Activated naive CD8-positive, alpha-beta T cell treated with anti-CD3 and anti-CD28 coated beads, Interleukin-2, amount 10 ng/mL, durations not matched to agents 7 days and 5 days (primary cell): ENCODE data around the gene MSH2. TPM values are rescaled to one million over a fixed set of nuclear protein-coding genes. Genes with fewer than 3 reads are reported as not detected.

Experiments
- ATAC-seq: fragments of 150-1000 bp; cut with Tn5 transposase; one replicate; pipeline ENCODE4 v1.10.0; 2021; ENCODE audit warnings: low read depth, moderate library complexity
- POLR2A ChIA-PET: fragments of 350-600 bp; sonication (Branson Sonifier 250); formaldehyde crosslinking; loops from one replicate; lab custom pipeline; 2021; ENCODE audit warnings: antibody characterized with exemption; lab: Charles Lee
- DNase-seq: peaks from one replicate; pipeline ENCODE4 v3.0.0; 2021
- H3K27ac Mint-ChIP-seq: one replicate; pipeline ENCODE4 v1.8.0; 2022; ENCODE audit warnings: mild to moderate bottlenecking, mixed read lengths
- H3K27me3 Mint-ChIP-seq: one replicate; pipeline ENCODE4 v1.8.0; 2022; ENCODE audit warnings: mild to moderate bottlenecking, moderate library complexity, mixed read lengths
- H3K36me3 Mint-ChIP-seq: one replicate; pipeline ENCODE4 v1.8.0; 2021; ENCODE audit warnings: mild to moderate bottlenecking, mixed read lengths
- H3K4me1 Mint-ChIP-seq: one replicate; pipeline ENCODE4 v1.8.0; 2021; ENCODE audit warnings: mixed read lengths
- H3K4me3 Mint-ChIP-seq: one replicate; pipeline ENCODE4 v1.8.0; 2022; ENCODE audit warnings: mild to moderate bottlenecking, moderate library complexity, mixed read lengths
- H3K9me3 Mint-ChIP-seq: one replicate; pipeline ENCODE4 v1.8.0; 2021; ENCODE audit warnings: mixed read lengths
- total RNA-seq, 2 experiments: library from RNA; stranded (reverse); gene quantifications; one replicate each; pipeline ENCODE4 v1.2.3, GENCODE V29; 2021

MSH2 gene
- total RNA-seq, 2 experiments from 2014 or later = 43.9 to 46.8 TPM

DNA sequence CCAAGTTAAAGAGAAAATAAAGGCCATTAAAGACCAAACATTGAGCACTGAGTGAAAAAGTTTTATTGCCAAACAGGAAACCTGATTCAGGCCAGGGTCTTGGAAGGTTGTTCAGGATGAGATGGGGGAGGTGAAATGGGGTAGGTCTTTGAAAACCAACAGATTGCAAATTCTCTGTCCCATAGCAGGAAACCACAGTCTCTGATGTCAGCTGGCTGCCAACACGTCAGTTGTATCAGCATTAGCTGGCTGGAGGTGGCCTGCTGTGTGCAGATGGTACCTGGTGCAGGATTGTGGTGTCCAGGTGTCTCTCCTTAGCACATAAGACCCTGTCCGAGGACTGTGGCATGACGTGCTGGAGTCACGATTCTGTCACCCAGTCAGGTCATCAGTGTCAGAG lies 106.3 kb downstream of the MSH2 start:
- H3K27ac Mint-ChIP-seq = no peak overlapping the region
- peaks cover 18% of the 10 kb centered on the region for H3K9me3 Mint-ChIP-seq
- no peaks in the 10 kb centered on the region for H3K27me3 Mint-ChIP-seq
- peak overlapping the region; percentile 13 for H3K4me3 Mint-ChIP-seq
- ATAC-seq (peak; percentile 46), DNase-seq (no peak)
- POLR2A ChIA-PET = interaction anchor here (1.5 kb wide), 1 partner anchor 11 kb away, joined by 5 read pairs; no protein-coding TSS in a partner anchor
- H3K36me3 Mint-ChIP-seq = peaks cover 11% of the 10 kb centered on the region
- H3K4me1 Mint-ChIP-seq = peaks cover 17% of the 10 kb centered on the region

DNA sequence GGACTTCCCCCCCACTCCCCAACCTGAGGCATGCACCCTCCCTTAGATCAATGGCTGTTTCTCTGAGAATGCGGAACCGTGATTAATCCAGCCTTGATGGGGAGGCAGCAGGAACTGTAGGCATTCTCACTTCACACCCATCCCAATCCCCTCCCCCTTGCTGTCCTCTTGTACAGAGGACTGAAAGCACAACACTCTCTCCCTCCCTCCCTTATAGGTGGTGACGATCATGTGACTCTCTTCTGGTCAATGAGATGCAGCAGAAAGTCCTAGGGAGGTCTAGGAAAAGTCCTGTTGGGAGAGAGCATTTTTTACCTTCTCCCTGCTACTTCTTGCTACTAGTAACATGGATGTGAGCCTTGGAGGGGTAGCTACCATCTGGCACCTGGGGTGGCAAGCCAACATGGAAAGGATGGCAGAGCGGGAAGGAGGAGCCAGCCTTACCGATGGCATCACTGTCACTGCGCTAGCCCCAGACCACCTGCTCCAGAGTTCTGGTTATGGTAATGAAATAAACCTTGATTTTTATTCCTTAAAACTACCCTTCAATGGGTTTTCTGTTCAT lies 106.9 kb downstream of the MSH2 start:
- Mint-ChIP-seq H3K27ac (no peak overlapping the region), H3K36me3 (peaks cover 9% of the 10 kb centered on the region), H3K4me1 (peaks cover 17% of the 10 kb centered on the region), H3K9me3 (peaks cover 16% of the 10 kb centered on the region), H3K4me3 (no peak overlapping the region), H3K27me3 (no peaks in the 10 kb centered on the region)
- ATAC-seq (no peak), DNase-seq (no peak)
- POLR2A ChIA-PET = interaction anchor here (0.6 to 1.5 kb wide), 2 partner anchors 11 to 167 kb away, joined by 5 to 7 read pairs; no protein-coding TSS in a partner anchor

DNA sequence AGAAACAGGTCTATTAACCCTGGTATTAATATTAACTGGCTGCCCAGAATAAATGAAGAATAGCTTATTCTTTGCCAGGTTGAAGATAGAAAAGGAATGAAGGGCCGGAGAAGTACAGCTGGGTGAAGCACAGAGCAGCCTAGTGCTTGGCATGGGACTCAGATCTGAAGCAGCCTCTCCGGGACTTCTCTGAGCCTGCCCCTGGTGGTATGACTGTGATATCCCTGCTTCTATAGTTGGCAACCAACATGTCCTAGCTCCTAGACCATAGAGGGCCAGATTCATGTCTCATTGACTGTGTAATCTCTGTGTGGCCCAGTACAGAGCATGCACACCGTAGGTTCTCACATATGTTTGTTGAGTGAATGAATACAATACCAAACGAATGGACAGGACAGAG lies 107.8 kb downstream of the MSH2 start:
- POLR2A ChIA-PET = interaction anchor here (0.6 kb wide), 1 partner anchor 166 kb away, joined by 7 read pairs; no protein-coding TSS in a partner anchor
- H3K27me3 Mint-ChIP-seq = no peaks in the 10 kb centered on the region
- H3K9me3 Mint-ChIP-seq = peaks cover 12% of the 10 kb centered on the region
- peaks cover 4% of the 10 kb centered on the region for H3K36me3 Mint-ChIP-seq
- H3K27ac Mint-ChIP-seq = no peak overlapping the region
- no peak overlapping the region for H3K4me3 Mint-ChIP-seq
- no peak for DNase-seq
- peaks cover 17% of the 10 kb centered on the region for H3K4me1 Mint-ChIP-seq
- no peak for ATAC-seq

DNA sequence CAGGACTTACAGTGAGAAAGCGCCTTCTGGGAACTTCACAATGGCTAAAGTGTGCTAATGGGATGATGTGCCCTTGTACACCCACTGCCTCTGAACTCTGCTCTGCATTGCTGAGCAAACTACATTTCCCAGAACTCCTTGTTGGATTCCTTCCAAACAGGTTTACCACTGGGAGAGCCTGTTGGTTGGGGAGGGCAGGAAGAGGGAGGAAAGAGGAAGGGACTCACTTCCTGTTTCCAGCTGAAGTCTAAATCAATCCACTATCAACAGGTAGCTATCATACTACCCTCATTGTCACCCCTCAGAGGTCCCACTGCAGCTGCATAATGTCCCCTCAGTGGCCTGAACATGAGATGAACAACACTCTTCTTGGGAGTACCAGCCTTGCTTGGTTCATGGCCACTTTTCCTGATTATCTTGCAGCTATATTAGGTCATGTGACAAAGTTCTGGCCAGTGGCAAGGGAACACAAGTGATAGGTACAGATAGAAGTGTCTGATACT lies 109.7 kb downstream of the MSH2 start:
- Mint-ChIP-seq H3K36me3 (peaks cover 3% of the 10 kb centered on the region), H3K9me3 (peaks cover 5% of the 10 kb centered on the region), H3K27ac (no peak overlapping the region), H3K4me1 (peaks cover 17% of the 10 kb centered on the region), H3K27me3 (no peaks in the 10 kb centered on the region), H3K4me3 (no peak overlapping the region)
- POLR2A ChIA-PET = interaction anchor here (2.1 kb wide), 1 partner anchor 9 kb away, joined by 9 read pairs; no protein-coding TSS in a partner anchor
- ATAC-seq (no peak), DNase-seq (no peak)

DNA sequence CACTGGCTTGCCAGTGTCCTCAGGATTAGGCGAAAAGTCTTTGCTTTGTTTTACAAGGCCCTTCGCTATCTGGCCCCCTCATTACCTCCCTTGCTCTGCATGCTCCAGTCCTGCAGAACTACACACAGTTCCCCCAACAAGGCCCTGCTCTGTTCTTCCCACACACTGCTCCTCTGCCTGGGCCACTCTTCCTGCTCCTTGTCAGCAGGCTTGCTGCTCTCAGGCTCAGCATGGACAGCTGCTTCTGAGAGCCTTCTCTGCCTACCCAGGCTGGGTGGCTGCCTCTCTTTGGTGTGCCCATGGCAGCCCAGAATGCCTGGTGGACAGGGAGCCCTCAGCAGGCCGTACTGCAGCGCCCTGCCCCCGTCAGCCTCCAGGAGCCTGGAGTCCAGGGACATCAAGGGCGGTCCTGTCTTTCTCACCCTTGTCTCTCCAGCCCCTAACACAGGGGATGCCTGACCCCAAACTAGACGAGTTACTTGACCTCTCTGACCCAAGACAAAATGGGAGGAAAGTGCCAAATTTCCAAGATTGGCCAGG lies 111.1 kb downstream of the MSH2 start:
- no peak for DNase-seq
- Mint-ChIP-seq H3K36me3 (peaks cover 3% of the 10 kb centered on the region), H3K4me3 (no peak overlapping the region), H3K27me3 (no peaks in the 10 kb centered on the region), H3K4me1 (peaks cover 19% of the 10 kb centered on the region), H3K9me3 (peaks cover 2% of the 10 kb centered on the region), H3K27ac (no peak overlapping the region)
- no peak for ATAC-seq
- POLR2A ChIA-PET = no interaction called here

DNA sequence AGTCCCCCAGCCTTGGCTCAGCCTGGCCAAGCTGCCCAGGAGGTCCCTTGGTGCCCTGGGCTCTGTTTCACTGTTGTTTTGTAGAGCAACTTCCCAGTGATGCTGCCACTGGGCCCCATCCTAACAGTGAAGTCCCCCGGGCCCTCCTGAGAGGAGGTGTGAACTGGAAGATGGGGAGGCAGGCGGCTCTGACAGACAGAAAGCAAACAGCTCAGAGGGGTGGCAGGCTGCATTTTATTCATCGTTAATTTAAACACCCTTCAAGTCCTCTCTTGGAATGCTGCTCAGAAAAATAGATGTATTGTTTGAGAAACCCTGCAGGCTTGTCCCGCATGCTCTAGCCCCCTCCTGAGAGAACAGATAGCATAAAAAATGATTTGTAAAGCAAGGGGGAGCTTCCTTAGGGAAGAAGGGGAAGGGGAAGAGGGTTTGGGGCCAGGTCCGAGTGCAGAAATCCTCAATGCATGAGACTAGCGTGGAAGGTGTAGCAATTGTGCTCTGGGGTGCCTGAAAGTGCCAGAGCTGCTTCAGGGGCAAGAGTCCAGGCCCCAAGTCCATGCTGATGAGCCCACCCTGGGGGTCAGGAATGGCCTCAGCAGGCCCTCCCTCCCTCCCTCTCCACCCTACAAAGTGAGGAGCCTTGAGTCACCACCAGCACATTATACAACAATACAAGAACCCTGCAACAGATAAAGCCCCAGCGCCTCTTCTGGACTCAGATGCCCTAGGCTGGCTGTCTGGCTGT lies 113.6 kb downstream of the MSH2 start:
- peaks cover 28% of the 10 kb centered on the region for H3K4me1 Mint-ChIP-seq
- H3K27ac Mint-ChIP-seq = no peak overlapping the region
- H3K27me3 Mint-ChIP-seq = no peaks in the 10 kb centered on the region
- DNase-seq = no peak
- peaks cover 3% of the 10 kb centered on the region for H3K36me3 Mint-ChIP-seq
- H3K4me3 Mint-ChIP-seq = no peak overlapping the region
- POLR2A ChIA-PET = no interaction called here
- ATAC-seq = no peak
- H3K9me3 Mint-ChIP-seq = no peaks in the 10 kb centered on the region

DNA sequence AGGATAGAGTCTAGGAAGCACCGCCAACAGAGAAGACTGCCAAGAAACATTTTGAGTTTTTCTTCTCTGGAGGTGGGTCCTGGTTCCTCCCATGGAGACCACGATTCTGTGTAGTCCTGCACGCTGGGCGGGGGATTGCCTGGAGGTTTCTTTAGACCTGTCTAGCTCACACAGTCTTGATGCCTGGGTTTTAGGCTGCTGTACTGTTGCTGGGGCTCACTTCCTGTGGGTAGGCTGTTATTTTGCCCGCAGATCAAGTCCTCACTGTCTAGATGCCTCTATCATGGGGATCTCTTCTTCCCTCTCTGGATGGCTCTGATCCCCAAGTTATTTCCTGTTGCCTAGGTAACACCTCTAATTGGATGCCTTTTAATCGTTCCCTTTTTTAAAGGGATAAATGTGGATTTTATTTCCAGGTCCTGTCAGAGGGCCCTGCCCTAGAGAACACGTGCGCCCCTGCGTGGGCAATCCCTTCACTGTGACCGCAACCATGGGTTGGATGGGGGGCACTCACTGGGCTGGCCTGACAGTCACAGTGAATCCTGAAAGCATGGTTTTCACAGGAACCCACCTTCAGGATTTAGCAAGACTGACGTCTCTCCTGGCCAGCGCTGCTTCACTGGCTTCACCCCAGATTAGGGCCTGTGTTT lies 115.7 kb downstream of the MSH2 start:
- Mint-ChIP-seq H3K9me3 (no peaks in the 10 kb centered on the region), H3K27me3 (no peaks in the 10 kb centered on the region), H3K27ac (no peak overlapping the region), H3K36me3 (no peaks in the 10 kb centered on the region), H3K4me3 (no peak overlapping the region), H3K4me1 (peaks cover 32% of the 10 kb centered on the region)
- POLR2A ChIA-PET = interaction anchor here (3.1 kb wide), 1 partner anchor 17 kb away, joined by 22 read pairs; no protein-coding TSS in a partner anchor
- ATAC-seq (no peak), DNase-seq (no peak)

DNA sequence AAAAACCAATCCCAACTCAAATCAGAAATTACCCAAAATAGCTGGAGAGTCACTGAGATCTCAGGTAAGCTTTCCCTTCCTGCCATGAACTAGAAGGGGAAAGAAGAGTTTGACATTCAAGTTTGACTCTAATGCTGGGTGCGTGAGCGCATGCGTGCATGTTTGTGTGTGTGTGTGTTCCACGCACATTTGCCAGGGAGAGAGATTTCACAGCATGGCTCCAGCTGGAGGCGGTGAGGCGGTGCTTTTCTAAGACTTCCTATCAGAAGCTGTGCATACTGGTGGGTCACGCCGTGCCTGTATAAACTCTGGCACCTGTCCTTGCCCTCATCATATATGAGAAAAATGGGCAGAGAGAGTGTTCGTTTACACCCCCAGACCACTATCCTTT lies 116.2 kb downstream of the MSH2 start:
- POLR2A ChIA-PET = interaction anchor here (3.1 kb wide), 1 partner anchor 18 kb away, joined by 22 read pairs; no protein-coding TSS in a partner anchor
- DNase-seq (no peak), ATAC-seq (no peak)
- H3K4me1 Mint-ChIP-seq = peaks cover 30% of the 10 kb centered on the region
- no peak overlapping the region for H3K4me3 Mint-ChIP-seq
- no peaks in the 10 kb centered on the region for H3K36me3 Mint-ChIP-seq
- H3K27me3 Mint-ChIP-seq = peaks cover 2% of the 10 kb centered on the region
- H3K9me3 Mint-ChIP-seq = no peaks in the 10 kb centered on the region
- no peak overlapping the region for H3K27ac Mint-ChIP-seq

DNA sequence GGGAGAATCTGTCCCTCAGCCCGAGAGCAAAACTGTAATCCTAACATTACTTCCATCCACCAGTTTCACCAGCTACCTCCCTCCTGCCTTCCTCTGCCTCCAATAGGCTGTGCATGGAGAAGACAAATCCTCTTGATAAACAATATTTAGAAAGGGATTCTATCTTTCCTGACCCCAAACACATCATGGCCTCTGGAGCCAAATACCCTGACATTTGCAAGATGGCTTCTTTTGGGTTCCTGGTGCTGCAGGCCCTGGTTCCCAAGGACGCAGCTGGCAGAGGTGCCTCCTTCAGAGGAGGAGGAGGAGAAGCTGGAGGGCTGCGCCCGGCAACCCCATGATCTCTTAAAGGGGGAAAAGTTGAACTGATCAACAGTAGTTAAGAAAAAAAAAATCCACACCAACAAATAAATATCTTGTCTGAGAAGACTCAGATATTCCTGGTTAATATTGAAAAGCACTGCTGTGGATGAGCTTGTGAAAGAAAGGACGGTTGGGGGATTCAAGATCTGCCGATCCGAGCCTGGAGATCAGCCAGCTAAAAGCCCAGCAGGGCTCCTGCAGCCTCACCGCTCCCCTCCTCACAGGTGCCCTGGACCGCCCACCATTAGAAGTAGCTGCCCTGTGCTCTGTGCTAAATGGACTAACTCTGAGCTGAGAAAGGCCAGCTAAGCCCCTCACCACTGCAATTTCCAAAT lies 116.8 kb downstream of the MSH2 start:
- no peak for ATAC-seq

DNA sequence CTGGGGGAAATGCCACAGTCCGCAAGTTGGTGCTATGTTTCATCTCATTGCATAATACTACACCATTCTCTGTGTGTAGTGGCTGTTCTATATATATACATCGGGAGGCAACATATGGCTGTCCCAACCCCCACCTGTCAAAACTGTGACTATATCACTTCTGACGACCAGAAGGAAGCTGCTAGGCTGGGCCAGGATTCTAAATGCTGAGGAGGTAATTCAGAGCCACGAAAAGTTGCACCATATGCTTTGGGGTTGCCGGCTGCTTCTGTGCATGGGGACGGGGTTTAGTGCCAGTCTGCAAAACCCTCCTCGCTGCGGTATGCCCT lies 117.3 kb downstream of the MSH2 start:
- POLR2A ChIA-PET = interaction anchor here (0.9 to 3.1 kb wide), 7 partner anchors 8 to 577 kb away, joined by 3 to 22 read pairs (median 4); no protein-coding TSS in a partner anchor
- Mint-ChIP-seq H3K9me3 (no peaks in the 10 kb centered on the region), H3K36me3 (no peaks in the 10 kb centered on the region), H3K4me1 (peaks cover 30% of the 10 kb centered on the region), H3K4me3 (peak overlapping the region; percentile 92), H3K27me3 (peaks cover 2% of the 10 kb centered on the region), H3K27ac (peak overlapping the region; percentile 76)
- ATAC-seq = no peak
- no peak for DNase-seq

More for the DNA sequence above, 116.8 kb downstream of the MSH2 start:
- Mint-ChIP-seq H3K27ac (peak overlapping the region; percentile 76), H3K4me1 (peaks cover 30% of the 10 kb centered on the region), H3K27me3 (peaks cover 2% of the 10 kb centered on the region), H3K4me3 (peak overlapping the region; percentile 92), H3K9me3 (no peaks in the 10 kb centered on the region), H3K36me3 (no peaks in the 10 kb centered on the region)
- POLR2A ChIA-PET = interaction anchor here (0.9 to 3.1 kb wide), 6 partner anchors 11 to 576 kb away, joined by 3 to 22 read pairs (median 4); no protein-coding TSS in a partner anchor
- DNase-seq = no peak

DNA sequence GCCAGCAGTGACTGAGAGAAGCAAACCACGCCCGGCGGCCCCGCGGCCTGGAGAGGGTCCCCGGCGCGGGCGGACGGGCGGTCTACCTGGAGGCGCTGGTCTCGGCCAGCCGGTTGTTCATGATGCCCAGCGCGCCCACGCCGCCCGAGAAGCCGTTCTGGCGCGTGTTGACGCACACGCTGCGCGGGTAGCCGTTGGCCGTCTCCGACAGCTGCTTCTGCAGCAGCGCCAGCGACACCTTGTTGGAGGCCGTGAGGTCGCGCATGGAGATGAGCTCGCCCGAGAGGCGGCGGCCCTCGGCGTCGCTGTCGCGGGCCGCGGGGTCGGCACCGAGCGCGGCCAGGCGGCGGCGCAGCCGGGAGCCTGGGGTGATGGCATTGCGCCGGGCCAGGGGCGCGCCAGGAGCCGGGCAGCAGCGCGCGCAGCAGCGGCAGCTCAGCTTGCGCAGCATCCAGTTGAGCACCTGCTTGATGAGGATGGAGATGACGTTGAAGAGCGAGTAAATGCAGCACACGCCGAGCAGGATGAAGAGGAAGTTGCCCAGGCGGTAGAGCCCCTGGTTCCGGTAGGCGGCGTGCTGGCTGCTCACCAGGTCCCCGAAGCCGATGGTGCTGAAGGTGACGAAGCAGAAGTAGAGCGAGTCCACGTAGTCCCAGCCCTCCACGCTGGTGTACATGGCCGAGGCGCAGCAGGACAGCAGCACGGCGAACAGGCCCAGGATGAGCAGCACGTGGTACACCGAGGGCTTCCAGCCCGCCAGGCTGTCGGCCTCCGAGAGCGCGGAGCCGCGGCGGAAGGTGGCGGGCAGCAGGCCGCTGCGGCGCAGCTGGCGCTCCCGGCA lies 118.1 kb downstream of the MSH2 start:
- Mint-ChIP-seq H3K9me3 (no peaks in the 10 kb centered on the region), H3K4me1 (peaks cover 30% of the 10 kb centered on the region), H3K36me3 (no peaks in the 10 kb centered on the region), H3K4me3 (peak overlapping the region; percentile 92), H3K27ac (peak overlapping the region; percentile 96), H3K27me3 (peaks cover 2% of the 10 kb centered on the region)
- POLR2A ChIA-PET = interaction anchor here (0.9 to 3.1 kb wide), 10 partner anchors 9 to 577 kb away, joined by 3 to 22 read pairs (median 4); partner anchors contain the start of gene MSH2
- ATAC-seq (peak; percentile 89), DNase-seq (peak; percentile 83)
